GM18508 (cell line): ENCODE measurements around the gene RAB40C.

Source experiments
- ATAC-seq: cut with Tn5 transposase; IDR thresholded peaks from one replicate; pipeline ENCODE4 v1.9.1; 2021; ENCODE audit warnings: moderate number of reproducible peaks; ENCODE audit not compliant: insufficient read depth, unreplicated experiment

The RAB40C gene

GRCh38 chr16:572865-573650 is 16.8 kb upstream of the RAB40C start:
- no peak for ATAC-seq

- no peak for ATAC-seq
Observed at GRCh38 chr16:574021-574760, 15.7 kb upstream of the RAB40C start.

GRCh38 chr16:575354-576196 is 14.3 kb upstream of the RAB40C start:
- ATAC-seq, result no peak

- ATAC-seq, result no peak
Observed at GRCh38 chr16:576197-576822, 13.6 kb upstream of the RAB40C start.

- no peak for ATAC-seq
Observed at GRCh38 chr16:576823-577201, 13.1 kb upstream of the RAB40C start.

- no peak for ATAC-seq
Observed at GRCh38 chr16:577796-578195, 12.1 kb upstream of the RAB40C start.

GRCh38 chr16:578232-578869 is 11.5 kb upstream of the RAB40C start:
- ATAC-seq, result no peak

GRCh38 chr16:578870-579405 is 10.9 kb upstream of the RAB40C start:
- ATAC-seq, result no peak

- no peak for ATAC-seq
Observed at GRCh38 chr16:580141-580945, 9.5 kb upstream of the RAB40C start.

- ATAC-seq, result no peak
Observed at GRCh38 chr16:580946-581498, 8.8 kb upstream of the RAB40C start.

- no peak for ATAC-seq
Observed at GRCh38 chr16:582218-582613, 7.7 kb upstream of the RAB40C start.

GRCh38 chr16:582614-583331 is 7.1 kb upstream of the RAB40C start:
- no peak for ATAC-seq

- no peak for ATAC-seq
Observed at GRCh38 chr16:583470-583814, 6.4 kb upstream of the RAB40C start.

- ATAC-seq, result no peak
Observed at GRCh38 chr16:583815-584591, 5.9 kb upstream of the RAB40C start.

- ATAC-seq, result no peak
Observed at GRCh38 chr16:585351-585750, 4.5 kb upstream of the RAB40C start.

- no peak for ATAC-seq
Observed at GRCh38 chr16:586047-586644, 3.7 kb upstream of the RAB40C start.
